GM12873 (cell line): ENCODE measurements around the gene UCN.

Experiments
- CTCF ChIP-seq: IDR thresholded peaks from 2 replicates; pipeline ENCODE4 v1.5.1; 2012; ENCODE audit warnings: low read depth, mild to moderate bottlenecking, moderate library complexity, low read length, control low read depth; ENCODE audit not compliant: insufficient read depth; ENCODE audit errors: missing control alignments

Gene UCN

DNA sequence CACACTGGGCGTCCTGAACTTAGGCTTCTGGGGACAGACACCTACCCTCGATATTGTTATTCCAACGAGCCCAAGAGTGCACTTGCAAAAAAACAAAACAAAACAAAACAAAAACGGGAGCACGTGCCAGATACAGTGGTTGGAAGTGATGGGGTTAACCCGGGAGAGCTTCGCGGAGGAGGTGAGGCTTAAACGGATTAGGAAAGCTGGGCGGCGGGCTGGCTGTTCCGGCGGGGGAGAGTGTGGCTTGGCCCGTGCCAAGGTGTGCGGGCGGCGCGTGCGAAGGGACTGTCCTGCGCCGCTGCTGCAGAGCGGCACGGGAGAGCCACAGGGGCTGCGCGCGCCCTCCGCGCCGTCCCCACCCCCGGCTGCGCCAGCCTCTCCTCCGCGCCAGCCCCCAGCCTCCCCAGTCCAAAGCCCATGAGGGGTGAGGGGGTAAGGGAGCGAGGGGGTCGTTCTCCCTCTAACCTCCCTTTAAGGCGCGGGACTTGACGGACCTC lies 43.9 kb downstream of the UCN start:
- TF ChIP-seq CTCF: no peak

DNA sequence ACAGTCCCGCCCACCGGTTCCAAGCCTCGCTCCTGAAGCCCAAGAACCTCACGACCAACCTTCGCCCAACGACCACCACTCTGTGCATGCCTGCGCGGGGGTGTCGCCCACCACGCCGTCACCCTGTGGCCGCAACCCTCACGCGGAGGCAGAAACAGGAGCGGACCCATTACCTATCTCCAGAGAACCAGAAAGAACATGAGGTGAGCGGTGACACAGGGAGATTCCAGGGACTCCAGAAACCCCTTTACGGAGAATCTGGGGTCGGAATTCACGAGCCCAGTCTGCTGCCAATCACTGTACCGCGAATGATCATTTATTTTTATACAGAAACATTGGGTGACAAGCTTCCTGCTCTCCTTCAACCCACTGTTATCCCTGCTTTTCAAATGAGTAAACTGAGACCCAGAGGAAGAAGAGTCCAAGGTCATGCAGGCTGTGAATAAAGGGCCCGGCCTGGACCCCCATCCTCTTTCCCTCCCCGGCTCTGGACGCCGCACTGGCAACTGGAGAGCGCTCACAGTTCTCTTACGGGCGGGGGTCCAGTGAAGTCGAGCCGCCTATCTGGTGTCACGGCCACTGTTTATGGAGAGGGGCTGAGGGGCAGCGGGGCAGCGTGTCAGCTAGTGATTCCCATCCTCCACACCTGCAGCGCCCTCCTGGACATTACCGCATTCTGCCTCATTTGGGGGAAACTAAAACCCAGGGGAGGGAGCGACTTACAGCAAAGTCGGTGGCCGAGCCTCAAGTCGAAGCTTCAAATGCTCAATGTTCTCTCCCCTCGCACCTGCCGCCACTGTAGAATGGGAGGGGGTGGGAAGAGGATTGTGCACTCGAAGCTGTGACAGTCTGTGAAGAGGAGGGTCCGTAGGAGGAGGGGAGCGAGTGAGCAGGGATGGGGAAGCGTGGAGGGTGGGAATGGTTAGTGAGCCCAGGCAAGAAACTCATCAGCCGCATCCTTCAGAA lies 44.7 kb downstream of the UCN start:
- TF ChIP-seq CTCF: no peak

DNA sequence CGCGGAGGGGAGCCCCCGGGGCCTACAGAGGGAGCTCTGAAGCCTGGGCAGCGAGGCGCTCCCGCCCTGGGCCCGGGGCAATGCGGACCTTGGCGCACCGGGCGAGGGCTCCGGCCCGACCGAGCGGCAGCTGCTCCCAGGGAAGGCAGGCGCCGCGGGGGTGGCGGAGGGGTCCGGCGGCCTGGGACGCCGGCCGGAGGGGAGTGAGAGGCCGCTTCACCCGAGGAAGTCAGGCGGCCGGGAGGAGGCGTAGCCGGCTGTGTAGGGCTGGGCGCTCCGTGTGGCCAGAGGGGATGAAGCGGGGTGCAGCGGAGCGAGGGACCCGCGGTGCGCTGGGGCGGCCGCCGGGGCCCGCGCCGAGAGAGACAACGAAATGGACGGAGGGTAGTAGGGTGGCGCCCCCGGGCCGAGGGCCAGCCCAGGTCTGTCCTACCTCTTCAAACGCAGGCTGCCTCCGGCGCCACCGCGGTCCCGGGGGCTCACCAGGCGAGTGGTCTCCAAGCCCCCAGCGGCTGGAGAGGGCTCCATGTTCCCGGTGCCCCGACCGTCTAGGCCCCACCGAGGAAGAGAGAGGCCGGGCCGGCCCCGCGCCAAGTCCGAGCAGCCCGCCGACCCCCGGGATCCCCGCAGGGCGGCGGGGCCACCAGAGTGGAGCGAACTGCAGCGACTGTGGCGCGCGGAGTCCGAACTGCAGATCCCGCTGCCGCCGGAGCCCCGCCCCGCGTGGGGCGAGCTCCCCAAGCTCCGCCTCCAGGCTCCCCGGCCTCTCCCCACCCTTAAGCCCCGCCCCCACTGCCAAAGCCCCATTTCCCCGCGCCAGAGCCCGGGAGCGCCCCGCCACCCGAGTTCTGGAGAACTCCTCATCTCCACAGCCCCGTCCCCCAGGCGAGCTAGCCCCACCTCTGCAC lies 45.6 kb downstream of the UCN start, which contains the start of gene SLC30A3:
Gene SLC30A3, minus strand, starts transcription at position 669 of the 908 bp plus-strand sequence. Its CDS starts 141 bp downstream, at position 528.
- TF ChIP-seq CTCF: no peak

- TF ChIP-seq CTCF: no peak
Observed at GRCh38 chr2:27261926-27262298, 46.3 kb downstream of the UCN start.

DNA sequence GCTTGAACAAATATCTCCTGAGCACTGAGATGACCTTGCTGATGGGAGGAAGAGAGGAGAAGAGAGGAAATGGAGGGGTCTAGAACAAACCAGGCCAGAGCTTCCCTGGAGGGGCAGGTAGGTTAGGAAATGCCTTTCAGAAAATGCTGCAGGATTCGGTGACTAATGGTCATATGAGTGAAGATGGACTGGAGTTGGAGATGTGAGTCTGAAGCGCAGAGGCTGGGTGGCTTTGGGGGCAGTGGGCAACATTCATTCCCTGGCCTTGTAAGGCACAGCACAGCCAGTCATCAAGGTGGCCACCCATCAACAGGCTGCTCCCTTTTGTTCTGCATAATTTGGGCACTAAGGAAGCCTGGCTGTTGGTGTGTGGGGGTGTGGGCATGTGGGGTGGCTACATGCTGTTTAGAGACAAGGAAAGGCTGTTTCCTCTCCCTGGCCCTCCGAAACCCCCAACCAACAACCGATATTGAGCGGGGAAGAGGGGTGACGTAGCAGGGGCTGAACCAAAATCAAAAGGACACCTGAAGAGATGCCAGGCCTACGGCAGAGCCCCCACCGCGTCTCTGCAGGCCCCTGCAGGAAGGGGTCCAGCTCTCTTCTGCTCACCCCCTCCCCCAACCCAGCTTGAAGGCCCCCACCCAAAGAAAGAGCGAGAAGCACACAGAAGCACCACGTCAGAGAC lies 46.9 kb downstream of the UCN start:
- no peak for TF ChIP-seq CTCF

- TF ChIP-seq CTCF: no peak
Observed at GRCh38 chr2:27258051-27258450, 50.2 kb downstream of the UCN start.
